ENCODE measurements around the gene LRRC4B.
"Not testable (repeated sequence)": the region's sequence is repeated elsewhere in the genome, so short reads cannot be mapped to it uniquely, and the experiment has no call there.

Gene LRRC4B

DNA sequence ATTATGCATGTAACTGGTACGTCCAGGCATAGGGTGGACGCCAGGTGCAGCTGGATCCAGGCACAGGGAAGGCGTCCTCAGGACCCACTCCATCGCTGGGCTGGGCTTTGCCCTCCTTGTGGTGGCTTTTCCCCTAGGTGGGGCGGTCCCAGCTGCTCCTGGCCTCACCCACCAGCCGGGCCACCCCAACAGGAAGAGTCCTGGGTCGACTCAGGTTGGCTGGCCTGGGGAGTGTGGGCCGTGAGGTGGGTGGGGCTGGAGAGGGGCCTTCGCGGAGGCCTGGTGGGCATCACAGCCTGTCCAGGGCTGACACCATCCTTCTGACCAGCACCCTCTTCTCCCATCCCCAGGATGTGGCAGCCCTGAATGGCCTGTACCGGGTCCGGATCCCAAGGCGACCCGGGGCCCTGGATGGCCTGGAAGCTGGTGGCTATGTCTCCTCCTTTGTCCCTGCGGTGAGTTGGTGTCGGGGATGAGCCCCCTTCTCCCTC, 88.4 kb downstream of the LRRC4B start:
- no peak for DNase-seq
- in situ Hi-C loops (cut with MboI; ENCODE audit: low pct_unique_long_range_greater_than_20kb, low sequenced_read_pairs) = no loop called here

DNA sequence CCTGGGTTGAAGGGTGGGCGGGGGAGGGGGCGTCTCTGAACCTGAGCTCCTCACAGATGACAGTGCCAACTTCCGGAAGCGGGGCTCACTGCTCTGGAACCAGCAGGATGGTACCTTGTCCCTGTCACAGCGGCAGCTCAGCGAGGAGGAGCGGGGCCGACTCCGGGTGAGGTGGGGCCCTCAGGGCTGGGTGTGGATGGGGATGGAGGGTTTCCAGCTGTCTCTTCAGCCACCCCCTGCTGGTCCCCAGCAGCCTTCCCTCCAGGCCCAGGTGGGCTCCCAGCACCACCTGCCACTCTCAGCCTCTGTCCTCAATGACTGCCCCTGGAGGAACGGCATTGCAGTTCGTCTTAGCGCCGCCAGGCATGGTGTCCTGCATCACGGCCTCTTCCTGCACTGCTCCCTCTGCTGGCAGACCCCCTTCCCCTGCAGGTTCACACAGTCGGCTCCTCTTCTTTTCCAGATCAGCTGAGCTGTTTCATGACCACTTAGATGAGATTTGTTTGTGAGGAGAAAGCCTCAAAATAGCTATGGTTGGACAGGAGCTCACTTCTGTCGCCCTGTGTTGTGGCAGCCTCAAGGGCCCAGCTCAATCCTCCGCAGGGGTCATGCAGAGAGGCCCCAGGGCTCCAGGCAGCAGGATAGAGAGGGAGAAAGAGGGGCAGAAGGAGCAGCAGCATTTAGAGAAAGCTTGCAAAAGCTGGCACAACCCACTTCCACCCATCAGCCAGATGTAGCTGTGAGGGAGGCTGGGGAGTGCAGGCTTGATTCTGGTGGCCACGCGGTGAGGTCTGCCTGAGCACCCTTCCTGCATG, 89.1 kb downstream of the LRRC4B start:
- in situ Hi-C loops (cut with MboI; ENCODE audit: low pct_unique_long_range_greater_than_20kb, low sequenced_read_pairs) = no loop called here
- peak; percentile 79 for DNase-seq

DNA sequence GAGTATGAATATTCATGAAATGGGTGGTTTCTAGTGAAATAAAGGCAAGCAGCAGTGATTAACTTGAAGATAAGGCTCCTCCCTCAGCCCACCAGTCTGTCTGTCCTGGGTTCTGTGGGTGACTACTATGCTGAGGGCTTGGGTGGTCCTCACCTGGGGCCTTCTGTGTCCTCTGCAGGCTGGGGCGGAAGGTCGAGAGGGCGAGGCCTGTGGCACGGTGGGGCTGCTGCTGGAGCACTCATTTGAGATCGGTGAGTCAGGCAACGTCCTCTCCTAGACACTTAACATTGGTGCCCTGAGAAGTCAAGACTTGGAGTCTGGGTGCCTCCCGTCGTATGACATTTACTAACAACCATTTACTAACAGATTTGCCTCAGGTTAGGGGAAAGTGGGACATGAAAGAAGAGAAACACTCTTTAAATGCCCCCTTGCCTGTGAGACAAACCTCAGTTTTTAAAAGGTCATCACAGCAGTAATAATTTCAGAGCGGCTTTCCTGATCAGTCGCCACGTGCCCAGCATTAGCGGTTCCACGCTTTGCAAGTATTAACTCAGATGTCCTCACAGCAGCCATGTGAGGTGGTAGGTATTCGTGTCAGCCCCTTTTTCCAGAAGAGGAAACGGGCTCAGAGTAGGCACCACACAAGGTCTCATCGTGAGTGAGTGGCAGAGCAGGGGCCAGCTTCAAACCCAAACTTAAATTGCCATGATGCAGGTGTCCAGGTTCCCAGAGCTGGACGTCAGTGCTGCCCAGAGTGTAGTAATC, 90.3 kb downstream of the LRRC4B start:
- in situ Hi-C loops (cut with MboI; ENCODE audit: low pct_unique_long_range_greater_than_20kb, low sequenced_read_pairs) = no loop called here
- DNase-seq = no peak

DNA sequence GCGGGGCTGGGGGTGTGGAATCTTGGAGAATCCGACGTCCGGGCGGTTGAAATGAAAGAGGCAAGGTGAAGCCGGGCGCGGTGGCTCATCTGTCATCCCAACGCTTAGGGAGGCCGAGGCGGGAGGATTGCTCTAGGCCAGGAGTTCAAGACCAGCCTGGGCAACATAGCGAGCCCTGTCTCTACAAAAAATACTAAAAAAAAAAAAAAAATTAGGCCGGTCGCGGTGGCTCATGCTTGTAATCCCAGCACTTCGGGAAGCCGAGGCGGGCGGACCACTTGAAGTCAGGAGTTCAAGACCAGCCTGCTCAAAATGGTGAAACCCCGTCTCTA, 91.4 kb downstream of the LRRC4B start:
- in situ Hi-C loops (cut with MboI; ENCODE audit: low pct_unique_long_range_greater_than_20kb, low sequenced_read_pairs) = no loop called here
- no peak for DNase-seq

DNA sequence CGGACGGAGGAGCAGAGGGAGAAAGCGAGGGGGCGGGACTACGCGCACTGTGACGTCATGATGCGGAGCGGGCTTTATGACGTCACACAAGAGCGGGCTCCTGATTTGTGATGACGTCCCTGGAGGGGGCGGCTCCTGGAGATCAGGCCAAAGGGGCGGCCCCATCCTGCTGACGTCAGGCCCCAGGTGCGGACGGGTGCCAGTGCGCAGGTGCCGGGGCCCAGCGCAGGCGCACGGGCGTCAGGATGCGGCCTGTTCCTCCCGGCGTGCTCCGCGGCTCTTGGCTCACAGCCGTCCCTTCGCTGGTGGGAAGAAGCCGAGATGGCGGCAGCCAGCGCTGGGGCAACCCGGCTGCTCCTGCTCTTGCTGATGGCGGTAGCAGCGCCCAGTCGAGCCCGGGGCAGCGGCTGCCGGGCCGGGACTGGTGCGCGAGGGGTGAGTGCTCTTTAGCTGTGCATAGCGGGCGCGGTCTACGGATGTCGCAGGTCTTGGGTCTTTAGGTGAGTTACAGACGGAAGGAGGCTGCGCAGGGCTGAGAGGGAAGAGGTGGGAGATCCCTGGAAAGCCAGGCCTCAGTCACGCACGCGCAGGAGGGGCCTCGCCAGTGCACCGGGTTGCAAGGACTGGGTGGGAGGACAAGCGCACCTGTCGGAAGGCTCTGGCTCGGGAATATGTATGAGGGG, 91.9 kb downstream of the LRRC4B start, which contains the start of the genes EMC10 and GARIN5A:
Gene EMC10 (plus strand): TSS at position 284 of the 683 bp plus-strand sequence. CDS start 38 bp downstream, at position 322.
Gene GARIN5A (minus strand): TSS at position 625 of the 683 bp plus-strand sequence. CDS start 460 bp downstream, at position 165.
- in situ Hi-C loops (cut with MboI; ENCODE audit: low pct_unique_long_range_greater_than_20kb, low sequenced_read_pairs) = no loop called here
- DNase-seq = peak; percentile 45

DNA sequence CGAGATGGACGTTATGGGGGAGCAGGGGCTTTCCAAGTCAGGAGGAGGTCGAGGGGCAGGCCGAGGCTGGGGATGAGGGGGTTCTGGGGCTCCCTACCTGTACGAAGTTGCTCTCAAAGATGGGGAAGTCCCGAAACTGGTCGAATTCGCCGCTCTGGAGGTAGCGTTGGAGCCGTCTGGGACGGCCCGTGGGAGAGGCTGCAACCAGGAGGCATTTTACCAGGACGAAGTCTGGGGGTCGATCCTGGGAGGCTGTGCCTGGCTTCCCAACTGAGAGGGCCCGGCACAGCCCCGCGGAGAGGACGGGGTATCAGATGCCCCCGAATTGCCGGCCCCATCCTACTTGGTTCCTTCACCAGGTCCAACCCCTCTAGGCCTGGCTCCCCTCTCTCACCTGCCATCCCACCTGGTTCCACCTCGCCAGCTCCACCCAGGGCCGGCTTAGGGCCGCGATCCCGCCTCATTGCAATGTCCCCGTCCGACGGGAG, 92.5 kb downstream of the LRRC4B start:
- DNase-seq = no peak
- in situ Hi-C loops (cut with MboI; ENCODE audit: low pct_unique_long_range_greater_than_20kb, low sequenced_read_pairs) = no loop called here

DNA sequence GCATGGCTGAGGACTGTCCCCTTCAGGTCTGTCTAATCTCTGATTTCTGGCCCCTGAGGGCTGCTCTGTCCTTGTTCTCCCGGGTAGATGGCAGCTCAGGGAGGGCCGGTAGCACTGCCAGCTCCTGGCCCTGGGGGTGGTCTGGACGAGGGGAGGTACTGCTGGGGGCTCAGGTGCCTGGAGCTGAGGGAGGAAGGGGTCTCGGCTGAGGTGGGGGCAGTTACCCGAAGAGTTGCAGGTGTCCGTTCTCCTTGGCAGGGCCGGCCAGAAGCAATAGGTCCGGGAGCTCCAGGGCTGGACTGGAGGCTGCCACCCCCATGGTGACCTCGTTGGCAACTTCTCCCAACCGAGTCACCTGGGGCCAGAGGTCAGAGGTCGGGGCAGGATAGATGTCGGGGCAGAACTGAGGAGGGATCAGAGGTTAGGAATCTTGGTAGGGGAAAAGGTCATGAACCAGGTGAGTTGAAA, 93.1 kb downstream of the LRRC4B start:
- in situ Hi-C loops (cut with MboI; ENCODE audit: low pct_unique_long_range_greater_than_20kb, low sequenced_read_pairs) = no loop called here
- DNase-seq = no peak

DNA sequence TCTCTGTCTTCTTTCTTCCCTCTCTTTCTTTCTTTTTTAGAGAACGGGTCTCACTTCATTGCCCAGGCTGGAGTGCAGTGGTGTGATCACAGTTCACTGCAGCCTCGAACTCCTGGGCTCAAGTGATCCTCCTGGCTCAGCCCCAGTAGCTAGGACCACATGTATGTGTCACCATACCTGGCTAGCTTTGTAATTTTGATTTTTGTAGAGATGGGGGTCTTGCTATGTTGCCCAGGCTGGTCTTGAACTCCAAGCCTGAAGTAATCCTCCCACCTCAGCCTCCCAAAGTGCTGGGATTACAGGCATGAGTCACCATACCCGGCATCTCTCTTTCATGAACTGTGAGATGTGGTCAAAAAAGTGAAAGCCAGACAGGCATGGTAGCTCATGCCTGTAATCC, 94.9 kb downstream of the LRRC4B start:
- in situ Hi-C loops (cut with MboI; ENCODE audit: low pct_unique_long_range_greater_than_20kb, low sequenced_read_pairs) = not testable (repeated sequence)

DNA sequence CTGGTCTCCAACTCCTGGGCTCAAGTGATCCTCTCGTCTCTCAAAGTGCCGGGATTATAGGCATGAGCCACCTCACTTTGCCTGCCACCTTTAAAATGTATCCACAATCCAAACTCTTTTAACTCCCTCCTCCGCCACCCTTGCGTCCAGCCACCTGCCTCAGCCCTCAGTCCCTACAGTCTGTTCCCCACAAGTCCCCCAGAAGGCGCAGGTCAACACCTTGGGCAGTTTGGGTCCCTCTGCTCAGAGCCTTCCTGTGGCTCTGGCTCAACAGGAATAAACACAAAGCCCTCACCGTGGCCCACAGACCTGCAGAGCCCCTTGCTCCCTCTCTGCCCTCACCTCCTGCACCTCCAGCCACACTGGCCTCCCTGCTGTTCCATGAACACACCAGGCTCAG, 99.4 kb downstream of the LRRC4B start:
- no peak for DNase-seq
- in situ Hi-C loops (cut with MboI; ENCODE audit: low pct_unique_long_range_greater_than_20kb, low sequenced_read_pairs) = no loop called here

More for the DNA sequence above, 94.9 kb downstream of the LRRC4B start:
- DNase-seq = not testable (repeated sequence)

DNA sequence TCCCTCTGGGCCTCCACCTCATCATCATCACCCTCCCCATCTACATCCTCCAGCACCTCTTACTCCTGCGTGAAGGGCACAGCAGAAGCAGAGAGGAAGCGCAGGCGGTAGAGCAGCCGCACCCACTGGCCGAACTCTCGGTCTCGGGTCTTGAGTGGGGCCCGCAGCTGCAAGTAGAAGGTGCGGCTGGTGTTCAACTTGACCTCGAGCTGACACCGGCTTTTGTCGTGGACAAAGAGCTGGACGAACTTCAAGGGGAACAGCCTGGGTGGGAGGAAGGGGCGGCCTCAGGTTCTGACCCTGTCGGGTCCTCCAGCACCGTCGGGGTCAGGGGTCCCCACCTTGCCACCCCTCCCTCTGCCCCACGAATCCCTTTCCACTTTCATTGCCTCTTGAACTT, 100.7 kb downstream of the LRRC4B start:
- in situ Hi-C loops (cut with MboI; ENCODE audit: low pct_unique_long_range_greater_than_20kb, low sequenced_read_pairs) = no loop called here

More for the DNA sequence above, 100.7 kb downstream of the LRRC4B start:
- no peak for DNase-seq

Measured in KBM-7 (cell line).